PC-3 (cell line): ENCODE measurements around the gene UBAP2. TPM values are rescaled to one million over a fixed set of nuclear protein-coding genes. Genes with fewer than 3 reads are reported as not detected.
A peak's percentile ranks its signal among the peaks of the same experiment; 100 is the strongest.
"Not testable (repeated sequence)": the region's sequence is repeated elsewhere in the genome, so short reads cannot be mapped to it uniquely, and the experiment has no call there.

Experiments
- ATAC-seq: fragments of 200-7000 bp; cut with Tn5 transposase; 2 replicates; pipeline ENCODE4 v1.9.1; 2020; ENCODE audit warnings: mild to moderate bottlenecking, moderate library complexity
- BruUV-seq: library from RNA; stranded (reverse); fragments of 400-500 nt; replicated peaks from 2 replicates; lab custom pipeline; 2021; lab: Mats Ljungman, UMichigan
- CTCF ChIA-PET: fragments of 300-600 bp; sonication (Branson Sonifier 250); formaldehyde crosslinking; loops from one replicate; lab custom pipeline; 2022; ENCODE audit warnings: antibody characterized with exemption; lab: Charles Lee
- POLR2A ChIA-PET: fragments of 300-600 bp; sonication (Branson Sonifier 250); formaldehyde crosslinking; loops from one replicate; lab custom pipeline; 2022; ENCODE audit warnings: antibody characterized with exemption; ENCODE audit not compliant: unreplicated experiment; lab: Charles Lee
- DNase-seq: peaks from one replicate; pipeline ENCODE4 v3.0.0-alpha.2; 2015
- H2AFZ ChIP-seq: fragments of 300-600 bp; sonication (generic); 2 replicates; pipeline ENCODE4 v1.6.0; 2016; ENCODE audit warnings: antibody characterized with exemption, low read length
- H3F3A ChIP-seq: fragments of 300-600 bp; sonication (generic); one replicate; pipeline ENCODE4 v1.6.0; 2017; ENCODE audit warnings: antibody characterized with exemption, low read length, control low read depth, mild to moderate bottlenecking; ENCODE audit not compliant: unreplicated experiment
- H3K27ac ChIP-seq: fragments of 300-600 bp; sonication (generic); 2 replicates; pipeline ENCODE4 v1.5.1; 2016; ENCODE audit warnings: mild to moderate bottlenecking, low read length
- H3K27me3 ChIP-seq: fragments of 300-600 bp; sonication (generic); 2 replicates; pipeline ENCODE4 v1.6.1; 2016; ENCODE audit warnings: low read length, mixed read lengths
- H3K36me3 ChIP-seq: fragments of 300-600 bp; sonication (generic); 2 replicates; pipeline ENCODE4 v1.6.1; 2016; ENCODE audit warnings: low read depth, mixed run types, low read length, mixed read lengths
- H3K4me1 ChIP-seq: fragments of 300-600 bp; sonication (generic); 2 replicates; pipeline ENCODE4 v1.5.1; 2016; ENCODE audit warnings: low read length; ENCODE audit not compliant: insufficient read depth
- H3K4me2 ChIP-seq: fragments of 300-600 bp; sonication (generic); 2 replicates; pipeline ENCODE4 v1.6.0; 2016; ENCODE audit warnings: low read length
- H3K4me3 ChIP-seq: fragments of 300-600 bp; sonication (generic); 2 replicates; pipeline ENCODE4 v1.5.1; 2016; ENCODE audit warnings: mild to moderate bottlenecking, low read length, mixed read lengths
- H3K79me2 ChIP-seq: fragments of 300-600 bp; sonication (generic); 2 replicates; pipeline ENCODE4 v1.6.1; 2017; ENCODE audit warnings: low read length, mixed read lengths
- H3K9ac ChIP-seq: fragments of 300-600 bp; sonication (generic); 2 replicates; pipeline ENCODE4 v1.6.0; 2016; ENCODE audit warnings: mild to moderate bottlenecking, low read length
- H3K9me2 ChIP-seq: fragments of 300-600 bp; sonication (generic); replicated peaks from 2 replicates; pipeline ENCODE4 v1.6.1; 2016; ENCODE audit warnings: mixed run types, low read length, mixed read lengths
- H3K9me3 ChIP-seq: fragments of 300-600 bp; sonication (generic); 2 replicates; pipeline ENCODE4 v1.6.1; 2016; ENCODE audit warnings: low read length, mixed read lengths
- H4K20me1 ChIP-seq: fragments of 300-600 bp; sonication (generic); 2 replicates; pipeline ENCODE4 v1.6.1; 2016; ENCODE audit warnings: low read length, mixed read lengths
- CTCF ChIP-seq: fragments of 300-600 bp; sonication (generic); conservative IDR thresholded peaks from 2 replicates; pipeline ENCODE4 v1.5.1; 2017; ENCODE audit warnings: antibody characterized with exemption, low read depth, mild to moderate bottlenecking, low read length
- EZH2 ChIP-seq: fragments of 300-600 bp; sonication (generic); IDR thresholded peaks from one replicate; pipeline ENCODE4 v1.6.1; 2017; ENCODE audit warnings: antibody characterized with exemption, mild to moderate bottlenecking, low read length; ENCODE audit not compliant: unreplicated experiment
- EZH2phosphoT487 ChIP-seq: fragments of 300-600 bp; sonication (generic); IDR thresholded peaks from 2 replicates; pipeline ENCODE4 v1.6.1; 2018; ENCODE audit warnings: mild to moderate bottlenecking, antibody characterized with exemption, low read length, borderline replicate concordance
- intact Hi-C: fragments of 100-400 bp; cut with micrococcal nuclease; formaldehyde crosslinking; loops from 2 replicates; pipeline ENCODE4 v1.9.0; 2023
- total RNA-seq: library from RNA; depleted of rRNA; stranded (reverse); fragments of >200 nt; gene quantifications from 2 replicates; pipeline ENCODE4 v1.2.3, GENCODE V29; 2014

UBAP2 gene
- total RNA-seq, 1 experiment from 2014 or later = 12.6 TPM

GRCh38 chr9:34045903-34046302 is 2.8 kb downstream of the UBAP2 start:
- H3K27ac ChIP-seq = no peak overlapping the region
- ATAC-seq (no peak), DNase-seq (no peak)
- POLR2A ChIA-PET = no interaction called here
- H3F3A ChIP-seq = no peaks in the 10 kb centered on the region
- TF ChIP-seq EZH2 (no peak), CTCF (no peak), EZH2phosphoT487 (no peak)
- CTCF ChIA-PET = no interaction called here
- no peaks in the 10 kb centered on the region for H3K9me3 ChIP-seq
- H3K4me3 ChIP-seq = peak overlapping the region; percentile 98; the same call in 1 of the 2 replicates
- H2AFZ ChIP-seq = no peak overlapping the region
- peaks cover 18% of the 10 kb centered on the region for H3K4me1 ChIP-seq
- H3K36me3 ChIP-seq = no peaks in the 10 kb centered on the region; the same call in 1 of the 2 replicates
- peaks cover 35% of the 10 kb centered on the region for H4K20me1 ChIP-seq
- BruUV-seq = no TSS peak
- H3K9ac ChIP-seq = no peak overlapping the region
- H3K4me2 ChIP-seq = peak overlapping the region; percentile 93
- H3K27me3 ChIP-seq = no peaks in the 10 kb centered on the region
- intact Hi-C loops = no loop called here
- peaks cover 78% of the 10 kb centered on the region for H3K79me2 ChIP-seq
- H3K9me2 ChIP-seq = no peaks in the 10 kb centered on the region

- H3K27ac ChIP-seq, H3K36me3 ChIP-seq, H3K4me2 ChIP-seq, BruUV-seq, H2AFZ ChIP-seq, H3K9me2 ChIP-seq, CTCF ChIA-PET, intact Hi-C loops, POLR2A ChIA-PET, ATAC-seq, H3K9ac ChIP-seq, H3K4me3 ChIP-seq, H3K27me3 ChIP-seq, H3K9me3 ChIP-seq, H3K4me1 ChIP-seq, H3F3A ChIP-seq, DNase-seq: not testable (repeated sequence)
- H4K20me1 ChIP-seq = peaks cover 27% of the 10 kb centered on the region; the same call in 1 of the 2 replicates
- peaks cover 86% of the 10 kb centered on the region for H3K79me2 ChIP-seq
Observed at GRCh38 chr9:34042074-34042473, 6.6 kb downstream of the UBAP2 start.

- H3K9me3 ChIP-seq, H3K9me2 ChIP-seq, H3K4me2 ChIP-seq, DNase-seq, ATAC-seq, H3K4me1 ChIP-seq, H3K27ac ChIP-seq, H3F3A ChIP-seq, H3K4me3 ChIP-seq, CTCF ChIA-PET, BruUV-seq, H3K36me3 ChIP-seq, H3K27me3 ChIP-seq, intact Hi-C loops, H3K9ac ChIP-seq, POLR2A ChIA-PET, H2AFZ ChIP-seq: not testable (repeated sequence)
- Histone ChIP-seq H4K20me1 (peaks cover 23% of the 10 kb centered on the region; the same call in 1 of the 2 replicates), H3K79me2 (peaks cover 84% of the 10 kb centered on the region)
Observed at GRCh38 chr9:34038851-34039250, 9.8 kb downstream of the UBAP2 start.

GRCh38 chr9:34037626-34038025 is 11.1 kb downstream of the UBAP2 start:
- Histone ChIP-seq H3K27ac (no peak overlapping the region), H3K79me2 (peaks cover 84% of the 10 kb centered on the region), H3K4me3 (no peak overlapping the region), H3K4me2 (no peak overlapping the region), H3K4me1 (no peaks in the 10 kb centered on the region), H3K9me2 (no peaks in the 10 kb centered on the region), H3K9me3 (no peaks in the 10 kb centered on the region), H3K27me3 (no peaks in the 10 kb centered on the region), H3K36me3 (peaks cover 4% of the 10 kb centered on the region; the same call in 1 of the 2 replicates), H4K20me1 (peaks cover 12% of the 10 kb centered on the region; the same call in 1 of the 2 replicates), H3F3A (no peaks in the 10 kb centered on the region), H3K9ac (no peak overlapping the region), H2AFZ (no peak overlapping the region)
- ChIA-PET CTCF (no interaction called here), POLR2A (no interaction called here)
- ATAC-seq (no peak), DNase-seq (no peak)
- no TSS peak for BruUV-seq
- intact Hi-C loops = no loop called here
- TF ChIP-seq EZH2phosphoT487 (no peak), CTCF (no peak), EZH2 (no peak)
